Trophoblast cell (in vitro differentiated cells and primary cell): Measurements from ENCODE around the gene YPEL5.
A peak's percentile ranks its signal among the peaks of the same experiment; 100 is the strongest.

Experiments
- DNase-seq, 2 donors: peaks; one replicate each; pipeline ENCODE4 v3.0.0-alpha.2; 2016
- H2AFZ ChIP-seq: 2 replicates; pipeline ENCODE4 v1.6.1; 2013; ENCODE audit warnings: low read length, moderate library complexity, mild to moderate bottlenecking; ENCODE audit not compliant: insufficient read depth, poor library complexity
- H2AK5ac ChIP-seq: 2 replicates; pipeline ENCODE4 v1.6.1; 2013; ENCODE audit warnings: mild to moderate bottlenecking, low read length
- H2BK120ac ChIP-seq: 2 replicates; pipeline ENCODE4 v1.6.1; 2013; ENCODE audit warnings: low read length, mild to moderate bottlenecking, moderate library complexity; ENCODE audit not compliant: insufficient read depth, poor library complexity
- H2BK12ac ChIP-seq: 2 replicates; pipeline ENCODE4 v1.6.1; 2013; ENCODE audit warnings: mild to moderate bottlenecking, low read length, moderate library complexity
- H2BK5ac ChIP-seq: 2 replicates; pipeline ENCODE4 v1.6.1; 2013; ENCODE audit warnings: low read length, low read depth, moderate library complexity, mild to moderate bottlenecking; ENCODE audit not compliant: poor library complexity
- H3K14ac ChIP-seq: 2 replicates; pipeline ENCODE4 v1.6.1; 2013; ENCODE audit warnings: mild to moderate bottlenecking, low read length
- H3K18ac ChIP-seq: 2 replicates; pipeline ENCODE4 v1.6.1; 2013; ENCODE audit warnings: mild to moderate bottlenecking, low read length
- H3K23ac ChIP-seq: 2 replicates; pipeline ENCODE4 v1.6.1; 2013; ENCODE audit warnings: low read length
- H3K27ac ChIP-seq: 2 replicates; pipeline ENCODE4 v1.5.1; 2013; ENCODE audit warnings: low read depth, mild to moderate bottlenecking, inconsistent platforms, low read length, moderate library complexity
- H3K27me3 ChIP-seq: 2 replicates; pipeline ENCODE4 v1.6.1; 2013; ENCODE audit warnings: inconsistent platforms, mild to moderate bottlenecking, low read length, moderate library complexity; ENCODE audit not compliant: insufficient read depth
- H3K36me3 ChIP-seq, 2 experiments: 1 replicate in 1 of 2; 2 replicates in 1 of 2; pipeline ENCODE4 v1.6.1; 2013; ENCODE audit warnings: low read length in 2 of 2, mild to moderate bottlenecking in 2 of 2, moderate library complexity in 1 of 2; ENCODE audit not compliant: insufficient read depth in 2 of 2, control insufficient read depth in 1 of 2
- H3K4ac ChIP-seq: 2 replicates; pipeline ENCODE4 v1.6.1; 2013; ENCODE audit warnings: low read depth, mild to moderate bottlenecking, low read length, moderate library complexity
- H3K4me1 ChIP-seq, 2 experiments: 1 replicate in 1 of 2; 2 replicates in 1 of 2; pipeline ENCODE4 v1.6.1; 2013; ENCODE audit warnings: low read length in 2 of 2, mild to moderate bottlenecking in 2 of 2, moderate library complexity in 1 of 2; ENCODE audit not compliant: insufficient read depth in 2 of 2, control insufficient read depth in 1 of 2
- H3K4me2 ChIP-seq: 2 replicates; pipeline ENCODE4 v1.6.1; 2013; ENCODE audit warnings: inconsistent platforms, mild to moderate bottlenecking, low read length, moderate library complexity
- H3K4me3 ChIP-seq: 2 replicates; pipeline ENCODE4 v1.5.1; 2013; ENCODE audit warnings: mild to moderate bottlenecking, low read depth, low read length, inconsistent platforms
- H3K79me1 ChIP-seq: one replicate; pipeline ENCODE4 v1.6.1; 2013; ENCODE audit warnings: low read length
- H3K79me2 ChIP-seq: 2 replicates; pipeline ENCODE4 v1.6.1; 2013; ENCODE audit warnings: low read length, mild to moderate bottlenecking; ENCODE audit not compliant: control insufficient read depth, insufficient read depth, poor library complexity
- H3K9ac ChIP-seq: 2 replicates; pipeline ENCODE4 v1.6.1; 2013; ENCODE audit warnings: mild to moderate bottlenecking, low read length
- H3K9me3 ChIP-seq: 2 replicates; pipeline ENCODE4 v1.6.1; 2013; ENCODE audit warnings: low read depth, mild to moderate bottlenecking, control low read depth, inconsistent platforms, low read length; ENCODE audit not compliant: insufficient read depth
- H4K12ac ChIP-seq: 2 replicates; pipeline ENCODE4 v1.6.1; 2013; ENCODE audit warnings: low read depth, mild to moderate bottlenecking, low read length, moderate library complexity
- H4K8ac ChIP-seq: 2 replicates; pipeline ENCODE4 v1.6.1; 2013; ENCODE audit warnings: low read depth, mild to moderate bottlenecking, low read length, moderate library complexity
- H4K91ac ChIP-seq: one replicate; pipeline ENCODE4 v1.6.1; 2013; ENCODE audit warnings: low read depth, mild to moderate bottlenecking, low read length, moderate library complexity
- WGBS: extraction: QIAGEN DNeasy Blood & Tissue Kit; methylation state at CpG from one replicate; pipeline ENCODE4 v1.1.7; 2013; ENCODE audit warnings: missing lambda C conversion rate; ENCODE audit not compliant: insufficient read length, insufficient coverage; ENCODE audit errors: extremely low coverage; 5-methylcytosine and 5-hydroxymethylcytosine counted together

The YPEL5 gene

GRCh38 chr2:30148850-30149249 is 2.0 kb downstream of the YPEL5 start:
- H3K4ac ChIP-seq, result no peak overlapping the region
- H4K8ac ChIP-seq, result no peak overlapping the region
- no peak overlapping the region for H2BK5ac ChIP-seq
- no peak overlapping the region for H2AK5ac ChIP-seq
- peak; percentile 46 to 73 for DNase-seq
- no peak overlapping the region for H2AFZ ChIP-seq
- peak overlapping the region; percentile 61 for H3K4me2 ChIP-seq
- H4K91ac ChIP-seq, result no peak overlapping the region
- no peak overlapping the region for H3K23ac ChIP-seq
- H3K18ac ChIP-seq, result no peak overlapping the region
- peaks cover 1 to 3% of the 10 kb centered on the region in 2 experiments for H3K36me3 ChIP-seq
- no CpG with 5 or more reads among the region's 4 CpGs for WGBS
- no peak overlapping the region for H3K4me3 ChIP-seq
- peaks cover 12% of the 10 kb centered on the region for H3K79me1 ChIP-seq
- H3K4me1 ChIP-seq, result peaks cover 4 to 5% of the 10 kb centered on the region in 2 experiments
- H2BK12ac ChIP-seq, result no peak overlapping the region
- H4K12ac ChIP-seq, result no peak overlapping the region
- no peaks in the 10 kb centered on the region for H3K9me3 ChIP-seq
- no peak overlapping the region for H3K14ac ChIP-seq
- no peak overlapping the region for H3K9ac ChIP-seq
- H3K27me3 ChIP-seq, result no peaks in the 10 kb centered on the region
- peak overlapping the region; percentile 97 for H3K27ac ChIP-seq
- H2BK120ac ChIP-seq, result no peak overlapping the region
- peaks cover 9% of the 10 kb centered on the region for H3K79me2 ChIP-seq

- no peak overlapping the region for H2BK5ac ChIP-seq
- H2BK12ac ChIP-seq, result no peak overlapping the region
- H2BK120ac ChIP-seq, result no peak overlapping the region
- H3K36me3 ChIP-seq, result peaks cover 1 to 3% of the 10 kb centered on the region in 2 experiments
- no peak overlapping the region for H3K23ac ChIP-seq
- H3K4ac ChIP-seq, result no peak overlapping the region
- WGBS, result no CpG with 5 or more reads among the region's 6 CpGs
- H3K4me1 ChIP-seq, result peaks cover 4 to 5% of the 10 kb centered on the region in 2 experiments
- H2AFZ ChIP-seq, result no peak overlapping the region
- no peaks in the 10 kb centered on the region for H3K9me3 ChIP-seq
- H4K91ac ChIP-seq, result no peak overlapping the region
- no peak overlapping the region for H3K4me3 ChIP-seq
- H3K18ac ChIP-seq, result no peak overlapping the region
- H3K27me3 ChIP-seq, result no peaks in the 10 kb centered on the region
- H3K79me1 ChIP-seq, result peaks cover 12% of the 10 kb centered on the region
- DNase-seq, result peak; percentile 60 to 86
- H3K27ac ChIP-seq, result peak overlapping the region; percentile 97
- peak overlapping the region; percentile 53 for H3K4me2 ChIP-seq
- H3K9ac ChIP-seq, result no peak overlapping the region
- no peak overlapping the region for H2AK5ac ChIP-seq
- no peak overlapping the region for H3K14ac ChIP-seq
- no peak overlapping the region for H4K8ac ChIP-seq
- H4K12ac ChIP-seq, result no peak overlapping the region
- H3K79me2 ChIP-seq, result peaks cover 9% of the 10 kb centered on the region
These were observed 2.7 kb downstream of the YPEL5 start for GRCh38 chr2:30149513-30149912.

- H3K27ac ChIP-seq, result peak overlapping the region; percentile 76
- no peak overlapping the region for H2AK5ac ChIP-seq
- peak overlapping the region; percentile 18 for H2BK5ac ChIP-seq
- peaks cover 12% of the 10 kb centered on the region for H3K79me1 ChIP-seq
- peaks cover 4 to 5% of the 10 kb centered on the region in 2 experiments for H3K4me1 ChIP-seq
- no peak overlapping the region for H3K14ac ChIP-seq
- no CpG with 5 or more reads among the region's 1 CpG for WGBS
- H3K4ac ChIP-seq, result no peak overlapping the region
- no peak overlapping the region for H3K9ac ChIP-seq
- H3K79me2 ChIP-seq, result peaks cover 9% of the 10 kb centered on the region
- no peak overlapping the region for H2AFZ ChIP-seq
- H4K12ac ChIP-seq, result no peak overlapping the region
- H3K36me3 ChIP-seq, result peaks cover 1 to 5% of the 10 kb centered on the region in 2 experiments
- DNase-seq, result peak in 1 of 2 donors; percentile 74
- H2BK120ac ChIP-seq, result no peak overlapping the region
- no peak overlapping the region for H3K23ac ChIP-seq
- no peaks in the 10 kb centered on the region for H3K27me3 ChIP-seq
- no peaks in the 10 kb centered on the region for H3K9me3 ChIP-seq
- H3K18ac ChIP-seq, result no peak overlapping the region
- H2BK12ac ChIP-seq, result no peak overlapping the region
- H3K4me2 ChIP-seq, result peak overlapping the region; percentile 53
- no peak overlapping the region for H3K4me3 ChIP-seq
- no peak overlapping the region for H4K91ac ChIP-seq
- H4K8ac ChIP-seq, result no peak overlapping the region
These were observed 3.2 kb downstream of the YPEL5 start for GRCh38 chr2:30149976-30150375.

- Histone ChIP-seq H3K18ac (no peak overlapping the region), H3K79me2 (peaks cover 9% of the 10 kb centered on the region), H3K9me3 (no peaks in the 10 kb centered on the region), H2AFZ (no peak overlapping the region), H3K4me2 (no peak overlapping the region), H2BK12ac (no peak overlapping the region), H3K4me3 (no peak overlapping the region), H3K27me3 (no peaks in the 10 kb centered on the region), H3K4ac (peak overlapping the region; percentile 27), H3K36me3 (peaks cover 1 to 5% of the 10 kb centered on the region in 2 experiments), H3K4me1 (peaks cover 4 to 5% of the 10 kb centered on the region in 2 experiments), H3K23ac (no peak overlapping the region), H3K79me1 (peaks cover 12% of the 10 kb centered on the region), H2BK120ac (no peak overlapping the region), H4K12ac (no peak overlapping the region), H4K91ac (no peak overlapping the region), H3K14ac (no peak overlapping the region), H2BK5ac (no peak overlapping the region), H3K9ac (no peak overlapping the region), H2AK5ac (no peak overlapping the region), H3K27ac (no peak overlapping the region), H4K8ac (no peak overlapping the region)
- peak in 1 of 2 donors; percentile 35 for DNase-seq
- WGBS, result no CpG with 5 or more reads among the region's 4 CpGs
These were observed 4.0 kb downstream of the YPEL5 start for GRCh38 chr2:30150786-30151185.
